Measurements from ENCODE around the gene HNRNPC. TPM values are rescaled to one million over a fixed set of nuclear protein-coding genes. Genes with fewer than 3 reads are reported as not detected.

Gene HNRNPC
- total and polyA plus RNA-seq, 2 experiments from 2014 or later: 513 to 800 TPM

- Histone ChIP-seq H3K27me3 (no peaks in the 10 kb centered on the region), H4K20me1 (ENCODE audit: insufficient read depth, poor library complexity, severe bottlenecking) (peaks cover 100% of the 10 kb centered on the region), H3K9me2 (replicated peaks; ENCODE audit: insufficient read depth) (no peaks in the 10 kb centered on the region), H2AFZ (no peak overlapping the region), H3K27ac (peak overlapping the region; percentile 27), H3K36me3 (replicated peaks; ENCODE audit: insufficient read depth, low read depth) (no peaks in the 10 kb centered on the region), H3K4me3 (no peak overlapping the region), H3K9me3 (ENCODE audit: low read depth) (no peaks in the 10 kb centered on the region), H3K4me1 (ENCODE audit: insufficient read depth) (no peaks in the 10 kb centered on the region), H3K4me2 (no peak overlapping the region), H3K79me2 (peaks cover 99% of the 10 kb centered on the region)
- DNase-seq (ENCODE audit: low spot score): peak; percentile 21
- TF ChIP-seq EZH2phosphoT487 (IDR thresholded peaks at IDR 0.05; ENCODE audit: low read depth, severe bottlenecking, unreplicated experiment) (no peak), CTCF (IDR thresholded peaks at IDR 0.05; ENCODE audit: poor library complexity) (peak; percentile 49), EZH2 (IDR thresholded peaks at IDR 0.05; ENCODE audit: borderline replicate concordance) (no peak)
- 81% methylated on average over 1 of the region's 1 CpG for WGBS (ENCODE audit: low lambda C conversion rate, missing lambda C conversion rate)
Observed at GRCh38 chr14:21241218-21241819, 27.9 kb downstream of the HNRNPC start.

- DNase-seq (ENCODE audit: low spot score): no peak
- peaks cover 99% of the 10 kb centered on the region for H3K79me2 ChIP-seq
- no peaks in the 10 kb centered on the region for H3K36me3 ChIP-seq (replicated peaks; ENCODE audit: insufficient read depth, low read depth)
- TF ChIP-seq EZH2 (IDR thresholded peaks at IDR 0.05; ENCODE audit: borderline replicate concordance) (no peak), CTCF (IDR thresholded peaks at IDR 0.05; ENCODE audit: poor library complexity) (no peak), EZH2phosphoT487 (IDR thresholded peaks at IDR 0.05; ENCODE audit: low read depth, severe bottlenecking, unreplicated experiment) (no peak)
- no peaks in the 10 kb centered on the region for H3K9me3 ChIP-seq (ENCODE audit: low read depth)
- WGBS (ENCODE audit: low lambda C conversion rate, missing lambda C conversion rate): 92% methylated on average over 2 of the region's 2 CpGs
- no peaks in the 10 kb centered on the region for H3K27me3 ChIP-seq
- no peak overlapping the region for H3K4me2 ChIP-seq
- peaks cover 100% of the 10 kb centered on the region for H4K20me1 ChIP-seq (ENCODE audit: insufficient read depth, poor library complexity, severe bottlenecking)
- no peak overlapping the region for H2AFZ ChIP-seq
- H3K4me3 ChIP-seq: no peak overlapping the region
- H3K27ac ChIP-seq: no peak overlapping the region
- H3K4me1 ChIP-seq (ENCODE audit: insufficient read depth): no peaks in the 10 kb centered on the region
- no peaks in the 10 kb centered on the region for H3K9me2 ChIP-seq (replicated peaks; ENCODE audit: insufficient read depth)
Observed at GRCh38 chr14:21240417-21240816, 28.8 kb downstream of the HNRNPC start.

- Histone ChIP-seq H3K27me3 (no peaks in the 10 kb centered on the region), H3K79me2 (peaks cover 99% of the 10 kb centered on the region), H3K4me2 (no peak overlapping the region), H3K4me1 (ENCODE audit: insufficient read depth) (peaks cover 5% of the 10 kb centered on the region), H3K9me3 (ENCODE audit: low read depth) (no peaks in the 10 kb centered on the region), H3K27ac (no peak overlapping the region), H4K20me1 (ENCODE audit: insufficient read depth, poor library complexity, severe bottlenecking) (peaks cover 100% of the 10 kb centered on the region), H2AFZ (no peak overlapping the region), H3K4me3 (no peak overlapping the region), H3K36me3 (replicated peaks; ENCODE audit: insufficient read depth, low read depth) (no peaks in the 10 kb centered on the region), H3K9me2 (replicated peaks; ENCODE audit: insufficient read depth) (no peaks in the 10 kb centered on the region)
- 94% methylated on average over 11 of the region's 11 CpGs for WGBS (ENCODE audit: low lambda C conversion rate, missing lambda C conversion rate)
- DNase-seq (ENCODE audit: low spot score): no peak
- no peak for TF ChIP-seq EZH2phosphoT487 (IDR thresholded peaks at IDR 0.05; ENCODE audit: low read depth, severe bottlenecking, unreplicated experiment)
- TF ChIP-seq CTCF (IDR thresholded peaks at IDR 0.05; ENCODE audit: poor library complexity): no peak
- no peak for TF ChIP-seq EZH2 (IDR thresholded peaks at IDR 0.05; ENCODE audit: borderline replicate concordance)
Observed at GRCh38 chr14:21238823-21239518, 30.3 kb downstream of the HNRNPC start.
